ENCODE results near the gene TMEM135.

TMEM135 gene

GRCh38 chr11:87338046-87338639 is 300.4 kb downstream of the TMEM135 start:
- no peaks in the 10 kb centered on the region for H3K27me3 ChIP-seq (ENCODE audit: control insufficient read depth, low read length)
- no peak overlapping the region for H3K4me3 ChIP-seq (ENCODE audit: low read length)
- H3K79me2 ChIP-seq (ENCODE audit: control insufficient read depth, low read length) = no peaks in the 10 kb centered on the region
- no peak for TF ChIP-seq EZH2phosphoT487 (IDR thresholded peaks at IDR 0.05; ENCODE audit: borderline replicate concordance, low read length)
- TF ChIP-seq, protein P1, sequence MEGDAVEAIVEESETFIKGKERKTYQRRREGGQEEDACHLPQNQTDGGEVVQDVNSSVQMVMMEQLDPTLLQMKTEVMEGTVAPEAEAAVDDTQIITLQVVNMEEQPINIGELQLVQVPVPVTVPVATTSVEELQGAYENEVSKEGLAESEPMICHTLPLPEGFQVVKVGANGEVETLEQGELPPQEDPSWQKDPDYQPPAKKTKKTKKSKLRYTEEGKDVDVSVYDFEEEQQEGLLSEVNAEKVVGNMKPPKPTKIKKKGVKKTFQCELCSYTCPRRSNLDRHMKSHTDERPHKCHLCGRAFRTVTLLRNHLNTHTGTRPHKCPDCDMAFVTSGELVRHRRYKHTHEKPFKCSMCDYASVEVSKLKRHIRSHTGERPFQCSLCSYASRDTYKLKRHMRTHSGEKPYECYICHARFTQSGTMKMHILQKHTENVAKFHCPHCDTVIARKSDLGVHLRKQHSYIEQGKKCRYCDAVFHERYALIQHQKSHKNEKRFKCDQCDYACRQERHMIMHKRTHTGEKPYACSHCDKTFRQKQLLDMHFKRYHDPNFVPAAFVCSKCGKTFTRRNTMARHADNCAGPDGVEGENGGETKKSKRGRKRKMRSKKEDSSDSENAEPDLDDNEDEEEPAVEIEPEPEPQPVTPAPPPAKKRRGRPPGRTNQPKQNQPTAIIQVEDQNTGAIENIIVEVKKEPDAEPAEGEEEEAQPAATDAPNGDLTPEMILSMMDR (IDR thresholded peaks at IDR 0.05; ENCODE audit: low read depth, low read length, poor library complexity, severe bottlenecking) = no peak
- H3K36me3 ChIP-seq (ENCODE audit: control insufficient read depth, low read length) = no peaks in the 10 kb centered on the region
- no peaks in the 10 kb centered on the region for H3K4me1 ChIP-seq (ENCODE audit: control insufficient read depth, low read length)
- no peaks in the 10 kb centered on the region for H3K9me2 ChIP-seq (replicated peaks; ENCODE audit: control insufficient read depth, low read length)
- no peak overlapping the region for H3K27ac ChIP-seq (ENCODE audit: low read depth, low read length)
- H3K9me3 ChIP-seq (ENCODE audit: control insufficient read depth, insufficient read depth, low read length) = peaks cover 4% of the 10 kb centered on the region; the same call in 1 of the 2 replicates
- H4K20me1 ChIP-seq (ENCODE audit: control insufficient read depth, insufficient read depth, low read depth, low read length) = no peaks in the 10 kb centered on the region
- no peak overlapping the region for H3K4me2 ChIP-seq (ENCODE audit: low read length)
- no peaks in the 10 kb centered on the region for H3F3A ChIP-seq (ENCODE audit: control insufficient read depth, insufficient read depth)

DNA sequence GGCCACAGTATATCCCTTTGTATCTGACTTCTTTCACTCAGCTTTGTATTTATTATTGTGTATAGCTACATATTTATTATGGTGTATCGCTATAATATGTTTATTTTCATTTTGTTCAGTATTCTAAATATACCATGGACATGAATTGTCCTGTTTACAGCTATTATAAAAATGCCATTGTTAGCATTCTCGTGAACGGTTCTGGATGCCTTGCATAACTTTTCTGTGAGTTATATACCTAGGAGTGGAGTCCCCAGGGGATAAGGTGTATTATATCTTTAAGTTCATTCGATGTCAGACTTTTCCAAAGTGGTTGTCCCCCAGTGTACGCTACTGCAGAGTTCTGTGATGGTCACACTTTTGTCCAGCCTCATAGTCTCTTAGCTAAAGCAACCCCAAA is 301.7 kb downstream of the TMEM135 start:
- H3K27me3 ChIP-seq (ENCODE audit: control insufficient read depth, low read length) = no peaks in the 10 kb centered on the region
- no peak overlapping the region for H3K4me3 ChIP-seq (ENCODE audit: low read length)
- no peaks in the 10 kb centered on the region for H3F3A ChIP-seq (ENCODE audit: control insufficient read depth, insufficient read depth)
- H4K20me1 ChIP-seq (ENCODE audit: control insufficient read depth, insufficient read depth, low read depth, low read length) = no peaks in the 10 kb centered on the region
- TF ChIP-seq, protein P1 (IDR thresholded peaks at IDR 0.05; ENCODE audit: low read depth, low read length, poor library complexity, severe bottlenecking) = no peak
- TF ChIP-seq EZH2phosphoT487 (IDR thresholded peaks at IDR 0.05; ENCODE audit: borderline replicate concordance, low read length) = no peak
- H3K27ac ChIP-seq (ENCODE audit: low read depth, low read length) = no peak overlapping the region
- H3K9me2 ChIP-seq (replicated peaks; ENCODE audit: control insufficient read depth, low read length) = no peaks in the 10 kb centered on the region
- no peaks in the 10 kb centered on the region for H3K4me1 ChIP-seq (ENCODE audit: control insufficient read depth, low read length)
- H3K4me2 ChIP-seq (ENCODE audit: low read length) = no peak overlapping the region
- peaks cover 4% of the 10 kb centered on the region; the same call in 1 of the 2 replicates for H3K9me3 ChIP-seq (ENCODE audit: control insufficient read depth, insufficient read depth, low read length)
- H3K79me2 ChIP-seq (ENCODE audit: control insufficient read depth, low read length) = no peaks in the 10 kb centered on the region
- H3K36me3 ChIP-seq (ENCODE audit: control insufficient read depth, low read length) = no peaks in the 10 kb centered on the region

GRCh38 chr11:87347441-87347840 is 309.7 kb downstream of the TMEM135 start:
- no peak overlapping the region for H3K4me3 ChIP-seq (ENCODE audit: low read length)
- no peaks in the 10 kb centered on the region for H3K9me3 ChIP-seq (ENCODE audit: control insufficient read depth, insufficient read depth, low read length)
- TF ChIP-seq, protein P1 (IDR thresholded peaks at IDR 0.05; ENCODE audit: low read depth, low read length, poor library complexity, severe bottlenecking) = no peak
- no peak for TF ChIP-seq EZH2phosphoT487 (IDR thresholded peaks at IDR 0.05; ENCODE audit: borderline replicate concordance, low read length)
- H3K4me1 ChIP-seq (ENCODE audit: control insufficient read depth, low read length) = peaks cover 9% of the 10 kb centered on the region
- H4K20me1 ChIP-seq (ENCODE audit: control insufficient read depth, insufficient read depth, low read depth, low read length) = no peaks in the 10 kb centered on the region
- H3K27me3 ChIP-seq (ENCODE audit: control insufficient read depth, low read length) = peaks cover 5% of the 10 kb centered on the region; the same call in 1 of the 2 replicates
- H3K9me2 ChIP-seq (replicated peaks; ENCODE audit: control insufficient read depth, low read length) = no peaks in the 10 kb centered on the region
- H3K27ac ChIP-seq (ENCODE audit: low read depth, low read length) = no peak overlapping the region
- no peaks in the 10 kb centered on the region for H3K79me2 ChIP-seq (ENCODE audit: control insufficient read depth, low read length)
- H3K4me2 ChIP-seq (ENCODE audit: low read length) = no peak overlapping the region
- no peaks in the 10 kb centered on the region for H3K36me3 ChIP-seq (ENCODE audit: control insufficient read depth, low read length)
- H3F3A ChIP-seq (ENCODE audit: control insufficient read depth, insufficient read depth) = no peaks in the 10 kb centered on the region
